Panc1 (cell line): ENCODE measurements around the gene KRT33A. TPM values are rescaled to one million over a fixed set of nuclear protein-coding genes. Genes with fewer than 3 reads are reported as not detected.

Experiments used
- ATAC-seq: fragments of 200-7000 bp; cut with Tn5 transposase; 2 replicates; pipeline ENCODE4 v1.9.1; 2020; ENCODE audit warnings: mild to moderate bottlenecking, moderate library complexity
- BruUV-seq: library from RNA; stranded (reverse); fragments of 400-500 nt; replicated peaks from 2 replicates; lab custom pipeline; 2021; lab: Mats Ljungman, UMichigan
- CTCF ChIA-PET: fragments of 300-600 bp; sonication (Branson Sonifier 250); formaldehyde crosslinking; loops from one replicate; lab custom pipeline; 2022; ENCODE audit warnings: antibody characterized with exemption; lab: Charles Lee
- POLR2A ChIA-PET: fragments of 300-600 bp; sonication (Branson Sonifier 250); formaldehyde crosslinking; loops from one replicate; lab custom pipeline; 2022; ENCODE audit warnings: antibody characterized with exemption; lab: Charles Lee
- DNase-seq: peaks from one replicate; pipeline ENCODE4 v3.0.0-alpha.2; 2010; ENCODE audit warnings: low read depth, low spot score
- H3K27ac ChIP-seq: 2 replicates; pipeline ENCODE4 v1.5.1; 2011; ENCODE audit warnings: mild to moderate bottlenecking, low read length, inconsistent platforms
- H3K27me3 ChIP-seq: fragments of 200-500 bp; sonication (Bioruptor generic); 2 replicates; pipeline ENCODE4 v1.6.0; 2014; ENCODE audit warnings: low read length, inconsistent platforms; ENCODE audit not compliant: control insufficient read depth, insufficient read depth
- H3K36me3 ChIP-seq: fragments of 200-500 bp; sonication (Bioruptor generic); 2 replicates; pipeline ENCODE4 v1.5.1; 2014; ENCODE audit warnings: inconsistent platforms, mild to moderate bottlenecking, low read length, moderate library complexity; ENCODE audit not compliant: control insufficient read depth, insufficient read depth
- H3K4me1 ChIP-seq: 2 replicates; pipeline ENCODE4 v1.5.1; 2011; ENCODE audit warnings: inconsistent platforms, mild to moderate bottlenecking, low read length, moderate library complexity; ENCODE audit not compliant: control insufficient read depth, insufficient read depth
- H3K4me3 ChIP-seq, 2 experiments: 2 replicates each; pipeline ENCODE4 v1.5.1; 2011 to 2012; ENCODE audit warnings: low read depth in 2 of 2, low read length in 2 of 2, mild to moderate bottlenecking in 2 of 2, inconsistent platforms in 1 of 2, moderate library complexity in 1 of 2
- H3K9me3 ChIP-seq: fragments of 200-500 bp; sonication (Bioruptor generic); 2 replicates; pipeline ENCODE4 v1.5.1; 2014; ENCODE audit warnings: low read depth, mild to moderate bottlenecking, inconsistent platforms, low read length, moderate library complexity; ENCODE audit not compliant: control insufficient read depth, insufficient read depth
- CTCF ChIP-seq: fragments of 450-650 bp; IDR thresholded peaks from 2 replicates; pipeline ENCODE4 v1.5.1; 2017; ENCODE audit warnings: mild to moderate bottlenecking
- POLR2AphosphoS5 ChIP-seq: IDR thresholded peaks from 2 replicates; pipeline ENCODE4 v1.6.1; 2012; ENCODE audit warnings: mild to moderate bottlenecking, low read depth, low read length, moderate library complexity
- REST ChIP-seq, 2 experiments: IDR thresholded peaks; 2 replicates each; pipeline ENCODE4 v1.6.1; 2011 to 2012; ENCODE audit warnings: low read depth in 2 of 2, control low read depth in 1 of 2, low read length in 1 of 2, mild to moderate bottlenecking in 1 of 2, moderate library complexity in 1 of 2; ENCODE audit not compliant: insufficient read depth in 1 of 2
- SIN3A ChIP-seq: IDR thresholded peaks from 2 replicates; pipeline ENCODE4 v1.6.1; 2012; ENCODE audit warnings: low read depth, mild to moderate bottlenecking, low read length, moderate library complexity, borderline replicate concordance; ENCODE audit not compliant: insufficient read depth
- TCF7L2 ChIP-seq: IDR thresholded peaks from 2 replicates; pipeline ENCODE4 v1.6.1; 2011; ENCODE audit warnings: mild to moderate bottlenecking, low read depth, low read length, inconsistent platforms
- in situ Hi-C: cut with HindIII; loops from 2 replicates; pipeline ENCODE4 v1.10.0; 2016; ENCODE audit warnings: low sequenced_read_pairs, low pct_unique_long_range_greater_than_20kb
- intact Hi-C: fragments of 100-400 bp; cut with micrococcal nuclease; formaldehyde crosslinking; loops from one replicate; pipeline ENCODE4 v1.10.0; 2022; ENCODE audit not compliant: unreplicated experiment
- total RNA-seq: library from RNA; stranded (reverse); gene quantifications from one replicate; pipeline ENCODE4 v1.2.1, GENCODE V29; 2021; ENCODE audit not compliant: unreplicated experiment

Gene KRT33A
- total RNA-seq, 1 experiment from 2014 or later, result not detected

DNA sequence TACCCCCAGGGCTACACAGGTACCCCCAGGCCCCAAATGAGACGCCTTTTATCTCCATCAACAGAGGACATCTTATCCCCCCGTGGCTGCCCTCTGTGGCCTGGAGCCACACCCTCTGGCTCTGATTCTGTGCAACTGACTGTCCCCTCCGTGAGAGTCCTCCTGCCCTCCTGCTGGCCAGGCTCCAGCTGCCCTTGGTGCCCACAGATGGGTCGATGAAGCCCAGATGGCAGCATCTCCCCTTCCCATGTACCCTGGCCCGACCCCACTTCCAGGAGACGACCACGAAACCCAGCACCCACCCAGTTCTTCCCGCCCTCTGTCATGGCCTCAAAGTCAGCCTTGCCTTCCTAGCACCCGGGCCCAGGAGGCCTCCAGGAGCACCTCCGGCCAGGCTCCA is 25.5 kb downstream of the KRT33A start:
- CTCF ChIA-PET, result no interaction called here
- in situ Hi-C loops, result no loop called here

GRCh38 chr17:41324180-41325075 is 26.2 kb downstream of the KRT33A start:
- intact Hi-C loops (loop anchor here (10.0 kb wide), 1 partner anchor 340 kb away; no protein-coding TSS in a partner anchor), in situ Hi-C loops (no loop called here)
- no TSS peak for BruUV-seq
- DNase-seq (no peak), ATAC-seq (peak; percentile 65)
- H3K4me1 ChIP-seq, result no peaks in the 10 kb centered on the region
- no peaks in the 10 kb centered on the region for H3K36me3 ChIP-seq
- 0 out of 2 replicates have a peak, but pooled peaks cover under 1% of the 10 kb centered on the region for H3K9me3 ChIP-seq
- ChIA-PET CTCF (no interaction called here), POLR2A (no interaction called here)
- no peak overlapping the region for H3K4me3 ChIP-seq
- H3K27ac ChIP-seq, result no peak overlapping the region
- no peaks in the 10 kb centered on the region for H3K27me3 ChIP-seq
- TF ChIP-seq TCF7L2, result no peak
- peak; percentile 75 for TF ChIP-seq CTCF
- no peak for TF ChIP-seq SIN3A
- no peak for TF ChIP-seq POLR2AphosphoS5
- no peak for TF ChIP-seq REST (IDR thresholded peaks at IDR 0.05; ENCODE audit: insufficient read depth in 1 of 2, low read depth in 2 of 2, low read length in 1 of 2)

More for the DNA sequence above, 25.5 kb downstream of the KRT33A start:
- Histone ChIP-seq H3K9me3 (no peaks in the 10 kb centered on the region), H3K4me1 (no peaks in the 10 kb centered on the region), H3K27ac (no peak overlapping the region), H3K4me3 (no peak overlapping the region), H3K27me3 (no peaks in the 10 kb centered on the region), H3K36me3 (no peaks in the 10 kb centered on the region)
- BruUV-seq, result no TSS peak
- intact Hi-C loops, result loop anchor here (10.0 kb wide), 1 partner anchor 340 kb away; no protein-coding TSS in a partner anchor
- ATAC-seq (no peak), DNase-seq (no peak)
- POLR2A ChIA-PET, result no interaction called here
- TF ChIP-seq CTCF, result no peak
- TF ChIP-seq TCF7L2, result no peak
